ENCODE measurements around the gene USP17L30.
"Not testable (repeated sequence)": the region's sequence is repeated elsewhere in the genome, so short reads cannot be mapped to it uniquely, and the experiment has no call there.

The USP17L30 gene

DNA sequence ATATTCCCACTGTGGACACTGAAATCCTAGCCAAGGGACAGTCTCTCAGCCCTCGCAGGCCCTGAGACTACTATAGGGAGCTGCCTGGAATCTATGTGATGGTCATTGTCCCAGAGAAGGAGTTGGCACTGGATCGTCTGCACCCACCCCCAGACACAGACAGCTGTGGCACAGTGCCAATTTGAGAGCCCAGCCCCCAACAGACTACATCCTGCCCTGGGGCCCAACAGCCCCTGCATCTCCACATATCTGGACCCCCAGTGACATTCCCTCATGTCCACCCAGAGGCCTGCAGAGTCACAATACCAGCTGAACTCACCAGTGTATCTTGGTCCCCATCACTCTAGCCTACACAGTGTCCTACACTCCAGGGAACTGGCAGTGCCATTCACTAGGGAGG lies 42.8 kb downstream of the USP17L30 start:
- not testable (repeated sequence) for H3K27ac Mint-ChIP-seq; DNase-seq (ENCODE audit: low spot score in 2 of 2); H3K36me3 Mint-ChIP-seq; H3K9me3 Mint-ChIP-seq; ATAC-seq (ENCODE audit: low read depth); H3K4me3 Mint-ChIP-seq; H3K4me1 Mint-ChIP-seq; H3K27me3 Mint-ChIP-seq

GRCh38 chr4:9406491-9406890 lies 43.6 kb downstream of the USP17L30 start:
- ATAC-seq (ENCODE audit: low read depth); H3K27me3 Mint-ChIP-seq; H3K36me3 Mint-ChIP-seq; H3K4me1 Mint-ChIP-seq; H3K9me3 Mint-ChIP-seq; DNase-seq (ENCODE audit: low spot score in 2 of 2); H3K27ac Mint-ChIP-seq; H3K4me3 Mint-ChIP-seq: not testable (repeated sequence)

DNA sequence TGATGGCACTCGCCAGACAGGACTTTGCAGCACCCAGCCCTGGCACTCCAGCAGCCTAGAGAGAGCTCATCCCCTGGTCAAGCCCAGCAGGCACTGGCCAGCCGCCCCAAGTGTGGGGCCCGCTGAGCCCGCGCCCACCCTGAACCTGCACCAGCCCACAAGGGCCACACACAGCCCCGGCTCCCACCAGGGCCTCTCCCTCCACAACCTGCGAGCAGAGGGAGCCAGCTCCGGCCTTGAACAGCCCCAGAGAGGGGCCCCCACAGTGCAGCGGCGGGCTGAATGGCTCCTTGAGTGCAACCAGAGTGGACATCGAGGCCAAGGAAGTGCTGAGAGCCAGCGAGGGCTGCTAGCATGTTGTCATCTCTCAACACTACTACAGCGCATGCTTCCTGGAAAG lies 46.9 kb downstream of the USP17L30 start:
- Mint-ChIP-seq H3K27ac (no peak overlapping the region), H3K9me3 (peaks cover 6% of the 10 kb centered on the region)
- DNase-seq (ENCODE audit: low spot score in 2 of 2), result no peak

More for the DNA sequence above, 46.9 kb downstream of the USP17L30 start:
- Mint-ChIP-seq H3K4me1 (no peaks in the 10 kb centered on the region), H3K27me3 (no peaks in the 10 kb centered on the region), H3K4me3 (no peak overlapping the region), H3K36me3 (no peaks in the 10 kb centered on the region)
- no peak for ATAC-seq (ENCODE audit: low read depth)
